ENCODE data around the gene BARHL1.
A peak's percentile ranks its signal among the peaks of the same experiment; 100 is the strongest.

Gene BARHL1

DNA sequence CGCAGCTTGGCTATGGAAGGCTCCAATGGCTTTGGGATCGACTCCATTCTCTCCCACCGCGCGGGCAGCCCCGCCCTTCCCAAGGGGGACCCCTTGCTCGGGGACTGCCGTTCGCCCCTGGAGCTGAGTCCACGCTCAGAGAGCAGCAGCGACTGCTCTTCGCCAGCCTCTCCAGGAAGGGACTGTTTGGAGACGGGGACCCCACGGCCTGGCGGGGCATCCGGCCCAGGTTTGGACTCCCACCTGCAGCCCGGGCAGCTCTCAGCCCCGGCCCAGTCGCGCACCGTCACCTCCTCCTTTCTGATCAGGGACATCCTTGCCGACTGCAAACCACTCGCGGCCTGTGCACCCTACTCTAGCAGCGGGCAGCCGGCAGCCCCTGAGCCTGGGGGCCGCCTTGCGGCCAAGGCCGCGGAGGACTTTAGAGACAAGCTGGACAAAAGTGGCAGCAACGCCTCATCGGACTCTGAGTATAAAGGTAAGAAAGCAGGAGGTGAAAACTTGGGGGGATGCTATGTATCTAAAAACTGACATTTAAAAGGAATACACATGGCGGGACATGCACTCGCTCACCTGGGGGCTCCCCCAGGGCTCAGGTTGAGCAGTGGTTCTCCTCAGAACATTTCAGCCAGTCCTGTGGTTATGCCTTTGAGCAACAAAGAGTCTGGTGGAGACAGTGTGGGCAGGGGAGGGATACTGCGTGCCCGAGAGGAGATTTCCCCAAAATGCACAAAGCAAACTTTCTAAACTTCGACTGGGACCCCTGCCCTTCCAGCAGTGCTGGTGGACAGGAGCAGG lies 579 bp downstream of the BARHL1 start:
- no peak for DNase-seq (ENCODE audit: low read depth, low spot score)

DNA sequence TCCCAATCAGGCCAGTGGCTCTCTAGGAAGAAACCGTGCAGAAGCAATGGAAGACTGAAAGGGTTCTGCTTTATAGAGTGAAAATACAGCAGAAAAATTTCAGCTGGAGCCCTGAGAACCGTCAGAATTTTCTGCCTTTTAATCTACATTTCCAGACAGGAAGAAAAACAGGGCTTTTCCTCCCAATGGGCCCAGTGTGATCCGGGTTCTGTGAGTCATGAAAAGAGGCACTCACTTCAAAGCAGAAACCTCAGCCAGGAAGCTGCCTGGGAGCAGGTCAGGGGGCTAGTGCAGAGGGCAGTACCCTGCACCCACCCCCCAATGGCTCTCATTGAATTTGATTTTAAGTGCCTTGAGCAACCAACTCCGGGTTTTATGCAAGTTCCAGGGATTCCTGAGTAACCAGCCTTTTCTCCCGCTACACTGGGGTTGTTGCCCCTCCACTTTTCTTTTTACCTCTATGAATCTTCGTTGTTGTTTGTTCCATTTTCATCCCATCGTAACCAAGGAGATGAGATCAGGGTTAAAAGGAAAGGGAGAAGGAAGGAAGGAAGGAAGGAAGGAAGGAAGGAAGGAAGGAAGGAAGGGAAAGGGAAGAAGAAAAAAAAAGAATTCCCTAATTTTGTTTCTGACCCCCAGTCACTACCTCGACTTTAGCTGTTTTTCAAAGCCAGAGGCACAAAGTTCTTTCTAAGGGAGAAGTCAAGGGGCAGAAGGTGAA lies 1.3 kb downstream of the BARHL1 start:
- Histone ChIP-seq H3K4me3 (ENCODE audit: insufficient read length, low read depth) (no peak overlapping the region), H3K9me3 (ENCODE audit: insufficient read depth, low read length) (no peaks in the 10 kb centered on the region), H3K4me1 (ENCODE audit: insufficient read depth, insufficient read length) (peaks cover 37% of the 10 kb centered on the region), H3K27me3 (ENCODE audit: insufficient read depth, insufficient read length) (peaks cover 99% of the 10 kb centered on the region), H3K9ac (ENCODE audit: insufficient read length, low read depth) (no peak overlapping the region), H3K36me3 (ENCODE audit: insufficient read depth, insufficient read length, low read length) (no peaks in the 10 kb centered on the region)
- no peak for DNase-seq (ENCODE audit: low read depth, low spot score)
- TF ChIP-seq SUZ12 (IDR thresholded peaks at IDR 0.05; ENCODE audit: extremely low read depth, insufficient read depth, insufficient read length), result no peak
- TF ChIP-seq YY1 (IDR thresholded peaks at IDR 0.05; ENCODE audit: insufficient read depth, insufficient read length), result no peak
- no peak for TF ChIP-seq ZNF274 (IDR thresholded peaks at IDR 0.05; ENCODE audit: low read depth, low read length)

More for the DNA sequence above, 579 bp downstream of the BARHL1 start:
- H3K4me1 ChIP-seq (ENCODE audit: insufficient read depth, insufficient read length), result peaks cover 32% of the 10 kb centered on the region
- no peak overlapping the region for H3K4me3 ChIP-seq (ENCODE audit: insufficient read length, low read depth)
- H3K9ac ChIP-seq (ENCODE audit: insufficient read length, low read depth), result no peak overlapping the region
- H3K9me3 ChIP-seq (ENCODE audit: insufficient read depth, low read length), result no peaks in the 10 kb centered on the region
- H3K36me3 ChIP-seq (ENCODE audit: insufficient read depth, insufficient read length, low read length), result no peaks in the 10 kb centered on the region
- peaks cover 99% of the 10 kb centered on the region for H3K27me3 ChIP-seq (ENCODE audit: insufficient read depth, insufficient read length)
- no peak for TF ChIP-seq ZNF274 (IDR thresholded peaks at IDR 0.05; ENCODE audit: low read depth, low read length)
- no peak for TF ChIP-seq YY1 (IDR thresholded peaks at IDR 0.05; ENCODE audit: insufficient read depth, insufficient read length)
- no peak for TF ChIP-seq SUZ12 (IDR thresholded peaks at IDR 0.05; ENCODE audit: extremely low read depth, insufficient read depth, insufficient read length)

DNA sequence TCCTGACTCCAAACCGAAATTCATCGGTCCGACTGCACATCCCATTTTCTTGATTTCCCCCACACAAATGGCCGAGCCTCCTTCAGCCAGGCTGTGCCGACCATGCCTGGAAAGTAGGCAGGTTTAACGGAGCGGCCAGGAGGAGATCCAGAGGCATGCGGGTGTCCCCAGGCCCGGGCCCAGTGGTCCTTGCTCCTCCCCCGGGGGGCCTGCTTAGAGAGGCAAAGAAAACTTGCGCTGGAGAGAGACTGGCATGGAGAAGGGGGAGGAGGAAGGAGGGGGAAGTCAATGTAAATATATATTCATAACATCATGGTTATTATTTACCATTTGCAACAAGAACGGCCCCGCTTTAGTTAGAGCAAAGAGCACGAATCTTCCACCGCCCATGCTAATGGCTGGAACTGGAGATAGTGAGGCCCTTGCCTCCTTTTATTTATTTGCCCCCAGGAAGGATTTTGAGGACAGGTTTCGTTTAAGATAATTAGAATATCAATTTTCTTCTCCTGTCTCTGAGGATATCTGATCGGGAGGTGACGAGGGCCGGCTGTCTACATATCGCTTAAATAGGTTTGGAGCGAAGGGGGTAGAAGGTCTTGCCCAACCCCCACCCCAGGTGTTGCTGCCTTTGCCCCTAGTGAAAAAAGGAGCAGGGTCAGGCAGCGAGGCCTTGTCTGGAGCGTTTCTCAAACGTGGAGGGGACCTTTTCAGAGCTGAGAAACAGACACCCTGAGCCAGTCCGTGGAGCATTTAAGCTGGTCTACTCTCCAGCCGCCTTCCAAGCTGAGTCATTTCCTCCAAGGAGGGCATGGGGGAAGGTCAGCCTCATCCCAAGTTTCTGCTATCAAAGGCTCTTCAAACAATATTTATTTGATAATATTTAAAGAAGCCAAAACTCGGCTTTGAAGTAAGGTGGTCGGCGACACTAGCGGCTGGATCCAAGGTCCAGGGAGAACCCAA lies 2.5 kb downstream of the BARHL1 start:
- peaks cover 40% of the 10 kb centered on the region for H3K4me1 ChIP-seq (ENCODE audit: insufficient read depth, insufficient read length)
- DNase-seq (ENCODE audit: low read depth, low spot score), result no peak
- H3K9ac ChIP-seq (ENCODE audit: insufficient read length, low read depth), result no peak overlapping the region
- TF ChIP-seq SUZ12 (IDR thresholded peaks at IDR 0.05; ENCODE audit: extremely low read depth, insufficient read depth, insufficient read length) (no peak), ZNF274 (IDR thresholded peaks at IDR 0.05; ENCODE audit: low read depth, low read length) (no peak), YY1 (IDR thresholded peaks at IDR 0.05; ENCODE audit: insufficient read depth, insufficient read length) (no peak)
- no peaks in the 10 kb centered on the region for H3K9me3 ChIP-seq (ENCODE audit: insufficient read depth, low read length)
- no peak overlapping the region for H3K4me3 ChIP-seq (ENCODE audit: insufficient read length, low read depth)
- H3K27me3 ChIP-seq (ENCODE audit: insufficient read depth, insufficient read length), result peaks cover 99% of the 10 kb centered on the region
- H3K36me3 ChIP-seq (ENCODE audit: insufficient read depth, insufficient read length, low read length), result no peaks in the 10 kb centered on the region

DNA sequence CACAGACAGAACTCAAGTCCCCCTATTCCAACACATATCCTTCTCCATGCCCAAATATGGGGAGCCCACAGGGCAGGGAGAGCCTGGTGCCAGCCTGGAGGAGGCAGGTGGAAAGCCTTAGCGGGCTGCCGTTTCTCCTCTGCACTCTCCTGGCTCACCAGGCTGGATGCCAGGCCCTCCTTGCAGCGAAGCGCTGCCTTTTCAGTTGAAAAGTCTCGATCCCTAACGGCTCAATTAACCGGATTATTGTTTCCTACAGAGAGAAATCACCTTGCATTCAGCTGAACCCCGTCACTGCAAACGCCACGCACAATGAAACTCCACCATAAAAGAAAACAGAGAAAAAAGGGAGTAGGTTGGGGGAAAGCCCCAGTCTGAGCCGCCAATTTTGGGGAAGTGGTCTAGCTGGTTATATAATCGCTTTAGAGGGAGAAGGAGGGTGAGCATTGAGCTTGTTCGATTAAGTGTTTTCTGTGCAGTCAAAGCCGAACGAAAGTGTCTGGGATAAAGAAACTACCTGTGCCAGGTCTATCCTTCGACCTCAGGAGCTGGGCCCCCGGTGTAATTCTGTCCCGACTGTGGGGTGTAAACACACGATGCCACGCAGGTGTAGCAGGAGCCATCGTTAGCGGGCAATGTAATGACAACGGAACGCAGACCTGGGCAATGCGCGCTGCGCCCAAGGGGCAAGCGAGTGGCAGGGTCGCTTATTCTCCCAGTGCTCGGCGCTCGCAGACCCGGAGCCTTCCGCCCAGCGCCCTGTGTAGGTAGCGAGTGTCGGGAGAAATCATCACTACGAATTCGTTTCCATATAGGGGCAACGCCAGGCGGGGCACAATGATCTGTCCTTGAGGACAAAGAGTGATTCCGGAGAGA lies 3.8 kb downstream of the BARHL1 start:
- TF ChIP-seq YY1 (IDR thresholded peaks at IDR 0.05; ENCODE audit: insufficient read depth, insufficient read length) (no peak), ZNF274 (IDR thresholded peaks at IDR 0.05; ENCODE audit: low read depth, low read length) (no peak), SUZ12 (IDR thresholded peaks at IDR 0.05; ENCODE audit: extremely low read depth, insufficient read depth, insufficient read length) (no peak)
- Histone ChIP-seq H3K4me1 (ENCODE audit: insufficient read depth, insufficient read length) (peaks cover 40% of the 10 kb centered on the region), H3K4me3 (ENCODE audit: insufficient read length, low read depth) (peak overlapping the region; percentile 11), H3K36me3 (ENCODE audit: insufficient read depth, insufficient read length, low read length) (no peaks in the 10 kb centered on the region), H3K9me3 (ENCODE audit: insufficient read depth, low read length) (no peaks in the 10 kb centered on the region), H3K27me3 (ENCODE audit: insufficient read depth, insufficient read length) (peaks cover 99% of the 10 kb centered on the region), H3K9ac (ENCODE audit: insufficient read length, low read depth) (peak overlapping the region; percentile 3)
- no peak for DNase-seq (ENCODE audit: low read depth, low spot score)

DNA sequence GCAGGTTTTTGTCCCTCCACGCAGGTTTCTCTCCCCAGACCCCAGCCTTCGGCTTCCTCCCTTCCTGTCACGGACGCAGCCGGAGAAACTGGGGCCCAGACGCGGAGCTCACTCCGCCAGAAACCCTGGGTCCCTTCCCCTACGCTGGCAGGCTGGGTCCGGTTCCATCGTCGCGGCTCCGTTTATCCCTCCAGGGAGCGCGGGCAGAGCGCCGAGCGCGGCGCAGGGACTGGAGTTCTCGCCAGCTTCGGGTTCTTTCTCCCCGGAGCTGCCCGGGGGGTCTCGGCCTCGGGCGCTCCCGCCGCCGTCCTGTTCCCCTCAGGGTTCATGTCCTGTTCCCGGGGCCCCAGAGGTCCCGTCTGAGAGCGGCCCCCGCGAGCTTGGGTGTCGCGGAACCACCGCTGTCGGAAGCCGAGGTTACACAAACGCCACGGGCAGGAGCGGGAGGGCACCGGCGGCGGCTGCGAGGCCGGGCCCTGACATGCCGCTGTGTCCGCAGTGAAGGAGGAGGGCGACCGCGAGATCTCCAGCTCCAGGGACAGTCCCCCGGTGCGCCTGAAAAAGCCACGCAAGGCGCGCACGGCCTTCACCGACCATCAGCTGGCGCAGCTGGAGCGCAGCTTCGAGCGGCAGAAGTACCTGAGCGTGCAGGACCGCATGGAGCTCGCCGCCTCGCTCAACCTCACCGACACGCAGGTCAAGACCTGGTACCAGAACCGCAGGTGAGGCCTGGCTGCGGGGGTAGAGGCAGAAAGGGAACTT lies 4.6 kb downstream of the BARHL1 start:
- Histone ChIP-seq H3K4me1 (ENCODE audit: insufficient read depth, insufficient read length) (peaks cover 35% of the 10 kb centered on the region), H3K36me3 (ENCODE audit: insufficient read depth, insufficient read length, low read length) (no peaks in the 10 kb centered on the region), H3K9me3 (ENCODE audit: insufficient read depth, low read length) (no peaks in the 10 kb centered on the region), H3K27me3 (ENCODE audit: insufficient read depth, insufficient read length) (peaks cover 93% of the 10 kb centered on the region), H3K9ac (ENCODE audit: insufficient read length, low read depth) (peak overlapping the region; percentile 21), H3K4me3 (ENCODE audit: insufficient read length, low read depth) (peak overlapping the region; percentile 11)
- TF ChIP-seq YY1 (IDR thresholded peaks at IDR 0.05; ENCODE audit: insufficient read depth, insufficient read length) (no peak), SUZ12 (IDR thresholded peaks at IDR 0.05; ENCODE audit: extremely low read depth, insufficient read depth, insufficient read length) (peak; percentile 98)
- DNase-seq (ENCODE audit: low read depth, low spot score), result no peak

DNA sequence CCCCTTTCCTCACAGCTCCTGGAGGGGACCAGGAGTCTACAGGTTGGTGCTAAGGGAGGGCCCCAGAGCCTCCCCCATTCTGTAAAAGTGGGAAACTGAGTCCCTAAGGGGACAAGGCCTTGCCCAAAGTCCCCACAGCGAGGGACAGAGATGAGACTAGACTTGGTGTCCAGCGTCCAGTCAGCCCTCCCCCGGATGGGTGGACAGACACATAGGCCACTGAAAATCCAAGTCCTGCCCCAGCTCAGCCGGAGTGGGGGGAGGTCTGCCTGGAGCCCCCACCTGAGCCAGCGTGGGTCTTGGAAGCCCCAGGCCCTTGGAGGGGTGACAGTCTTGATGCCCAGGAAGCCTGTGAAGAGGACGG lies 5.2 kb downstream of the BARHL1 start:
- Histone ChIP-seq H3K9ac (ENCODE audit: insufficient read length, low read depth) (no peak overlapping the region), H3K4me1 (ENCODE audit: insufficient read depth, insufficient read length) (peaks cover 32% of the 10 kb centered on the region), H3K36me3 (ENCODE audit: insufficient read depth, insufficient read length, low read length) (no peaks in the 10 kb centered on the region), H3K4me3 (ENCODE audit: insufficient read length, low read depth) (no peak overlapping the region), H3K27me3 (ENCODE audit: insufficient read depth, insufficient read length) (peaks cover 87% of the 10 kb centered on the region), H3K9me3 (ENCODE audit: insufficient read depth, low read length) (no peaks in the 10 kb centered on the region)
- no peak for DNase-seq (ENCODE audit: low read depth, low spot score)
- no peak for TF ChIP-seq YY1 (IDR thresholded peaks at IDR 0.05; ENCODE audit: insufficient read depth, insufficient read length)
- no peak for TF ChIP-seq SUZ12 (IDR thresholded peaks at IDR 0.05; ENCODE audit: extremely low read depth, insufficient read depth, insufficient read length)
- no peak for TF ChIP-seq ZNF274 (IDR thresholded peaks at IDR 0.05; ENCODE audit: low read depth, low read length)

Data from NT2/D1 (cell line).